PC-3 (cell line): ENCODE results near the gene MYO16. TPM values are rescaled to one million over a fixed set of nuclear protein-coding genes. Genes with fewer than 3 reads are reported as not detected.

Experiments used
- ATAC-seq: fragments of 200-7000 bp; cut with Tn5 transposase; 2 replicates; pipeline ENCODE4 v1.9.1; 2020; ENCODE audit warnings: mild to moderate bottlenecking, moderate library complexity
- BruUV-seq: library from RNA; stranded (reverse); fragments of 400-500 nt; replicated peaks from 2 replicates; lab custom pipeline; 2021; lab: Mats Ljungman, UMichigan
- CTCF ChIA-PET: fragments of 300-600 bp; sonication (Branson Sonifier 250); formaldehyde crosslinking; loops from one replicate; lab custom pipeline; 2022; ENCODE audit warnings: antibody characterized with exemption; lab: Charles Lee
- POLR2A ChIA-PET: fragments of 300-600 bp; sonication (Branson Sonifier 250); formaldehyde crosslinking; loops from one replicate; lab custom pipeline; 2022; ENCODE audit warnings: antibody characterized with exemption; ENCODE audit not compliant: unreplicated experiment; lab: Charles Lee
- DNase-seq: peaks from one replicate; pipeline ENCODE4 v3.0.0-alpha.2; 2015
- H2AFZ ChIP-seq: fragments of 300-600 bp; sonication (generic); 2 replicates; pipeline ENCODE4 v1.6.0; 2016; ENCODE audit warnings: antibody characterized with exemption, low read length
- H3F3A ChIP-seq: fragments of 300-600 bp; sonication (generic); one replicate; pipeline ENCODE4 v1.6.0; 2017; ENCODE audit warnings: antibody characterized with exemption, low read length, control low read depth, mild to moderate bottlenecking; ENCODE audit not compliant: unreplicated experiment
- H3K27ac ChIP-seq: fragments of 300-600 bp; sonication (generic); 2 replicates; pipeline ENCODE4 v1.5.1; 2016; ENCODE audit warnings: mild to moderate bottlenecking, low read length
- H3K27me3 ChIP-seq: fragments of 300-600 bp; sonication (generic); 2 replicates; pipeline ENCODE4 v1.6.1; 2016; ENCODE audit warnings: low read length, mixed read lengths
- H3K36me3 ChIP-seq: fragments of 300-600 bp; sonication (generic); 2 replicates; pipeline ENCODE4 v1.6.1; 2016; ENCODE audit warnings: low read depth, mixed run types, low read length, mixed read lengths
- H3K4me1 ChIP-seq: fragments of 300-600 bp; sonication (generic); 2 replicates; pipeline ENCODE4 v1.5.1; 2016; ENCODE audit warnings: low read length; ENCODE audit not compliant: insufficient read depth
- H3K4me2 ChIP-seq: fragments of 300-600 bp; sonication (generic); 2 replicates; pipeline ENCODE4 v1.6.0; 2016; ENCODE audit warnings: low read length
- H3K4me3 ChIP-seq: fragments of 300-600 bp; sonication (generic); 2 replicates; pipeline ENCODE4 v1.5.1; 2016; ENCODE audit warnings: mild to moderate bottlenecking, low read length, mixed read lengths
- H3K79me2 ChIP-seq: fragments of 300-600 bp; sonication (generic); 2 replicates; pipeline ENCODE4 v1.6.1; 2017; ENCODE audit warnings: low read length, mixed read lengths
- H3K9ac ChIP-seq: fragments of 300-600 bp; sonication (generic); 2 replicates; pipeline ENCODE4 v1.6.0; 2016; ENCODE audit warnings: mild to moderate bottlenecking, low read length
- H3K9me2 ChIP-seq: fragments of 300-600 bp; sonication (generic); replicated peaks from 2 replicates; pipeline ENCODE4 v1.6.1; 2016; ENCODE audit warnings: mixed run types, low read length, mixed read lengths
- H3K9me3 ChIP-seq: fragments of 300-600 bp; sonication (generic); 2 replicates; pipeline ENCODE4 v1.6.1; 2016; ENCODE audit warnings: low read length, mixed read lengths
- H4K20me1 ChIP-seq: fragments of 300-600 bp; sonication (generic); 2 replicates; pipeline ENCODE4 v1.6.1; 2016; ENCODE audit warnings: low read length, mixed read lengths
- EZH2 ChIP-seq: fragments of 300-600 bp; sonication (generic); IDR thresholded peaks from one replicate; pipeline ENCODE4 v1.6.1; 2017; ENCODE audit warnings: antibody characterized with exemption, mild to moderate bottlenecking, low read length; ENCODE audit not compliant: unreplicated experiment
- EZH2phosphoT487 ChIP-seq: fragments of 300-600 bp; sonication (generic); IDR thresholded peaks from 2 replicates; pipeline ENCODE4 v1.6.1; 2018; ENCODE audit warnings: mild to moderate bottlenecking, antibody characterized with exemption, low read length, borderline replicate concordance
- intact Hi-C: fragments of 100-400 bp; cut with micrococcal nuclease; formaldehyde crosslinking; loops from 2 replicates; pipeline ENCODE4 v1.9.0; 2023
- total RNA-seq: library from RNA; depleted of rRNA; stranded (reverse); fragments of >200 nt; gene quantifications from 2 replicates; pipeline ENCODE4 v1.2.3, GENCODE V29; 2014
- TF ChIP-seq, protein P1 (sequence below): fragments of 300-600 bp; sonication (generic); conservative IDR thresholded peaks from 2 replicates; pipeline ENCODE4 v1.5.1; 2017; ENCODE audit warnings: antibody characterized with exemption, low read depth, mild to moderate bottlenecking, low read length

MYO16 gene
- total RNA-seq, 1 experiment from 2014 or later: not detected

- no TSS peak for BruUV-seq
- CTCF ChIA-PET: no interaction called here
- no peak overlapping the region for H3K9ac ChIP-seq
- ATAC-seq: no peak
- no peak overlapping the region for H3K4me3 ChIP-seq
- no peak for TF ChIP-seq EZH2
- no peaks in the 10 kb centered on the region for H3K9me2 ChIP-seq
- H2AFZ ChIP-seq: no peak overlapping the region
- H3K9me3 ChIP-seq: no peaks in the 10 kb centered on the region
- no peak overlapping the region for H3K4me2 ChIP-seq
- POLR2A ChIA-PET: no interaction called here
- no peaks in the 10 kb centered on the region for H3K4me1 ChIP-seq
- H3K27ac ChIP-seq: no peak overlapping the region
- no peaks in the 10 kb centered on the region for H3K79me2 ChIP-seq
- no peaks in the 10 kb centered on the region for H4K20me1 ChIP-seq
- intact Hi-C loops: no loop called here
- DNase-seq: no peak
- no peaks in the 10 kb centered on the region; the same call in 1 of the 2 replicates for H3K27me3 ChIP-seq
- no peaks in the 10 kb centered on the region for H3F3A ChIP-seq
- no peaks in the 10 kb centered on the region for H3K36me3 ChIP-seq
Observed at GRCh38 chr13:109119896-109120295, 490.5 kb downstream of the MYO16 start.

DNA sequence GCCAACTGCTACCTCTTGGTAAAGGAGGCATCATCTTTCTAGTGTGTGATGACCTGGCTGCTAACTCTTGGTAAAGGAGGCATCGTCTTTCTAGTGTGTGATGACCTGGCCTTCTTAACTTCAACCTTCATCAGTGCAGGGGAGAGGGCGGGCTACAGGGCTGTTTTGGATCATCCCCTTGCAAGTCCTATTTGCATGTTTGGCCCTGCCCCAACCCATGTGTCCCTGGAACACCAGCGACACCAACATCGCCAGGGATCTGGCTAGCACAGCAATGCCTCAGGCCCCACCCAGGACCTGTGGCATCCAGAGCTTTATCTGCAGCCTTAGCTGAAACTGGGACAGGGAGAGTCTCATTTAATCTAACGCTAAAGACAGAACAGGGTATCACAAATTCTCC is 492.4 kb downstream of the MYO16 start:
- no peak overlapping the region for H3K9ac ChIP-seq
- H4K20me1 ChIP-seq: no peaks in the 10 kb centered on the region
- H3K27ac ChIP-seq: no peak overlapping the region
- H3K4me1 ChIP-seq: no peaks in the 10 kb centered on the region
- H3K9me2 ChIP-seq: no peaks in the 10 kb centered on the region
- intact Hi-C loops: no loop called here
- no peaks in the 10 kb centered on the region for H3F3A ChIP-seq
- ChIA-PET CTCF (no interaction called here), POLR2A (no interaction called here)
- no peak for TF ChIP-seq EZH2phosphoT487
- no peak for TF ChIP-seq EZH2
- TF ChIP-seq, protein P1, sequence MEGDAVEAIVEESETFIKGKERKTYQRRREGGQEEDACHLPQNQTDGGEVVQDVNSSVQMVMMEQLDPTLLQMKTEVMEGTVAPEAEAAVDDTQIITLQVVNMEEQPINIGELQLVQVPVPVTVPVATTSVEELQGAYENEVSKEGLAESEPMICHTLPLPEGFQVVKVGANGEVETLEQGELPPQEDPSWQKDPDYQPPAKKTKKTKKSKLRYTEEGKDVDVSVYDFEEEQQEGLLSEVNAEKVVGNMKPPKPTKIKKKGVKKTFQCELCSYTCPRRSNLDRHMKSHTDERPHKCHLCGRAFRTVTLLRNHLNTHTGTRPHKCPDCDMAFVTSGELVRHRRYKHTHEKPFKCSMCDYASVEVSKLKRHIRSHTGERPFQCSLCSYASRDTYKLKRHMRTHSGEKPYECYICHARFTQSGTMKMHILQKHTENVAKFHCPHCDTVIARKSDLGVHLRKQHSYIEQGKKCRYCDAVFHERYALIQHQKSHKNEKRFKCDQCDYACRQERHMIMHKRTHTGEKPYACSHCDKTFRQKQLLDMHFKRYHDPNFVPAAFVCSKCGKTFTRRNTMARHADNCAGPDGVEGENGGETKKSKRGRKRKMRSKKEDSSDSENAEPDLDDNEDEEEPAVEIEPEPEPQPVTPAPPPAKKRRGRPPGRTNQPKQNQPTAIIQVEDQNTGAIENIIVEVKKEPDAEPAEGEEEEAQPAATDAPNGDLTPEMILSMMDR: no peak
- ATAC-seq (no peak), DNase-seq (no peak)
- BruUV-seq: no TSS peak
- no peak overlapping the region for H3K4me3 ChIP-seq
- H3K9me3 ChIP-seq: no peaks in the 10 kb centered on the region
- H3K79me2 ChIP-seq: no peaks in the 10 kb centered on the region
- no peaks in the 10 kb centered on the region for H3K27me3 ChIP-seq
- no peak overlapping the region for H2AFZ ChIP-seq
- no peaks in the 10 kb centered on the region for H3K36me3 ChIP-seq
- H3K4me2 ChIP-seq: no peak overlapping the region

DNA sequence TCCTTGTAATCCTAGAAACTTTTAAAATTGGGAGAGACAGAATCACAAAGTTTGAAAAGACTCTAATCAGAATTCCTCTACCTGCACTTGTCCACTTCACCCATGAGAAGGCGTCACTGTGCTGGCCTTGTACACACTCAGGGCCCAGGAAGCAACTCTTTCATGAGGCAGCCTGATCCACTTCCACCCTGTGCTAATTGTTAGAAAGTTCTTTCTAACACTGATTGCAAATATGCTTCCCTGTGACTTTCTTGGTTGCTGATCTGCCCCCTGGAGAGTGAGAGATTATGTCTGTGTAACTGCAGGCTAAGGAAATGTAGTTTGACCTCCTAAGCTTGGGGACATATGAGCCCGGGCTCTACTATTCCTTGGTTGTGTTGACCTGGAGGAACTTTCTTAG is 494.6 kb downstream of the MYO16 start:
- Histone ChIP-seq H4K20me1 (no peaks in the 10 kb centered on the region), H3K79me2 (no peaks in the 10 kb centered on the region), H3F3A (no peaks in the 10 kb centered on the region), H3K9me2 (no peaks in the 10 kb centered on the region), H3K9me3 (no peaks in the 10 kb centered on the region), H3K36me3 (no peaks in the 10 kb centered on the region), H3K4me1 (no peaks in the 10 kb centered on the region), H2AFZ (no peak overlapping the region), H3K4me2 (no peak overlapping the region), H3K9ac (no peak overlapping the region), H3K4me3 (no peak overlapping the region), H3K27me3 (no peaks in the 10 kb centered on the region), H3K27ac (no peak overlapping the region)
- no TSS peak for BruUV-seq
- ChIA-PET CTCF (no interaction called here), POLR2A (no interaction called here)
- TF ChIP-seq, protein P1: no peak
- TF ChIP-seq EZH2phosphoT487 (no peak), EZH2 (no peak)
- intact Hi-C loops: no loop called here
- no peak for ATAC-seq
- DNase-seq: no peak
